OCI-LY7 (cell line): ENCODE results near the gene MAIP1.

Experiments used
- EZH2phosphoT487 ChIP-seq: fragments of 200-600 bp; sonication (generic); IDR thresholded peaks from 2 replicates; pipeline ENCODE4 v1.6.1; 2018; ENCODE audit warnings: low read depth, borderline replicate concordance, mild to moderate bottlenecking, mixed run types, antibody characterized with exemption, low read length, moderate library complexity, mixed read lengths
- TF ChIP-seq, protein P1 (sequence below): fragments of 200-600 bp; sonication (generic); conservative IDR thresholded peaks from 2 replicates; pipeline ENCODE4 v1.5.1; 2014; ENCODE audit warnings: mild to moderate bottlenecking, antibody characterized with exemption, low read length, moderate library complexity, mixed read lengths

DNA sequence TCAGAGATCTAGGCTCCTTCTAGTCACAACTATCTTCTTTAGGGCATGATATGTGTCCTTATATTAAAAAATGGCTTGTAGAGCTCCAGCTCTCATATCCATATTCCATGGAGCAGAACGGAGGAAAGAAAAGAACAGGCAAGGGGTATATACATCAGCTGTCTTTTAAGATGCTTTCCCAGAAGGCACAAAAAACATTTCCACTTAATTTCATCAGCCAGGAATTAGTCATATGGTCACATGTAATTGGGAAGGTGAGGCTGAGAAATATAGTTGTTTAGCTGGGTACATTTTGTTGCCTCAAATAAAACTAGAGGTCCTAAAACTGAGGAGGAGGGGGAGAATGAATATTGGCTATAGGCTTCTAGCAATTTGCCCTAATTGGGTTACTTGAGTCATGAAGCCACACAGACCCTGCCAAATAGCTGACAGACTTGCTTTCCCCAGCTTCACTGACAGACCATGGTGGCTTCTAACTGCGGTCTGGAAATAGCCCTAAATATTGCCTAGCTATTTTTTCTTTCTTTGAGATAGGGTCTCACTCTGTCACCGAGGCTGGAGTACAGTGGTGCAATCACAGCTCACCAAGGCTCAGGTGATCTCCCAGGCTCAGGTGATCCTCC is 20.0 kb downstream of the MAIP1 start:
- TF ChIP-seq, protein P1, sequence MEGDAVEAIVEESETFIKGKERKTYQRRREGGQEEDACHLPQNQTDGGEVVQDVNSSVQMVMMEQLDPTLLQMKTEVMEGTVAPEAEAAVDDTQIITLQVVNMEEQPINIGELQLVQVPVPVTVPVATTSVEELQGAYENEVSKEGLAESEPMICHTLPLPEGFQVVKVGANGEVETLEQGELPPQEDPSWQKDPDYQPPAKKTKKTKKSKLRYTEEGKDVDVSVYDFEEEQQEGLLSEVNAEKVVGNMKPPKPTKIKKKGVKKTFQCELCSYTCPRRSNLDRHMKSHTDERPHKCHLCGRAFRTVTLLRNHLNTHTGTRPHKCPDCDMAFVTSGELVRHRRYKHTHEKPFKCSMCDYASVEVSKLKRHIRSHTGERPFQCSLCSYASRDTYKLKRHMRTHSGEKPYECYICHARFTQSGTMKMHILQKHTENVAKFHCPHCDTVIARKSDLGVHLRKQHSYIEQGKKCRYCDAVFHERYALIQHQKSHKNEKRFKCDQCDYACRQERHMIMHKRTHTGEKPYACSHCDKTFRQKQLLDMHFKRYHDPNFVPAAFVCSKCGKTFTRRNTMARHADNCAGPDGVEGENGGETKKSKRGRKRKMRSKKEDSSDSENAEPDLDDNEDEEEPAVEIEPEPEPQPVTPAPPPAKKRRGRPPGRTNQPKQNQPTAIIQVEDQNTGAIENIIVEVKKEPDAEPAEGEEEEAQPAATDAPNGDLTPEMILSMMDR: no peak
- no peak for TF ChIP-seq EZH2phosphoT487
